ENCODE results near the gene SPO11. TPM values are rescaled to one million over a fixed set of nuclear protein-coding genes. Genes with fewer than 3 reads are reported as not detected.

The SPO11 gene
- total and polyA plus RNA-seq, 2 of the 8 experiments (the other 6 are each of a cell fraction or from before 2014, with no cell fraction given) = not detected

GRCh38 chr20:57391439-57392301 is 62.1 kb downstream of the SPO11 start:
- no peak overlapping the region for H2BK15ac ChIP-seq (ENCODE audit: low read length)
- 7% methylated on average over 27 of the region's 98 CpGs; no CpG with 5 or more reads in 1 of the 2 experiments for whole genome bisulfite sequencing, 2 experiments (ENCODE audit: extremely low coverage in 1 of 2, insufficient coverage in 1 of 2, insufficient read length in 1 of 2, insufficient replicate concordance in 2 of 2, low coverage in 1 of 2, low lambda C conversion rate in 2 of 2, missing lambda C conversion rate in 1 of 2)
- peak overlapping the region; percentile 60 to 94 (median 72) for H3K4me3 ChIP-seq (ENCODE audit: extremely low read depth in 1 of 4, insufficient read depth in 2 of 4, low read depth in 3 of 4, low read length in 4 of 4)
- peak overlapping the region; percentile 58 to 74 for H3K4me2 ChIP-seq (ENCODE audit: insufficient read depth in 1 of 2, low read depth in 2 of 2, low read length in 2 of 2)
- TF ChIP-seq KDM5A (IDR thresholded peaks at IDR 0.05; ENCODE audit: low read length) (no peak), PHF8 (conservative IDR thresholded peaks at IDR 0.05; ENCODE audit: low read depth, low read length) (0 out of 2 replicates have a peak, but pooled peaks have one; percentile 36), SIN3A (conservative IDR thresholded peaks at IDR 0.05 in 1 of 2, IDR thresholded peaks at IDR 0.05 in 1 of 2; ENCODE audit: low read depth in 1 of 2, low read length in 2 of 2) (no peak), KDM4A (IDR thresholded peaks at IDR 0.05; ENCODE audit: low read depth, low read length, severe bottlenecking) (peak; percentile 40), KDM1A (IDR thresholded peaks at IDR 0.05; ENCODE audit: borderline replicate concordance, low read length) (no peak), RFX5 (IDR thresholded peaks at IDR 0.05; ENCODE audit: borderline replicate concordance, low read depth, low read length) (no peak)
- no peak overlapping the region; the same call in 1 of the 2 replicates for H2BK5ac ChIP-seq (ENCODE audit: low read depth, low read length)
- no peak overlapping the region for H2BK20ac ChIP-seq (ENCODE audit: low read length)
- ChIA-PET POLR2A (ENCODE audit: partially characterized antibody) (interaction anchor here (0.7 to 3.2 kb wide), 13 partner anchors 12 to 120 kb away, joined by 3 to 13 read pairs (median 4); partner anchors contain the start of gene RAE1), CTCF (ENCODE audit: partially characterized antibody) (interaction anchor here (0.7 to 2.4 kb wide), 8 partner anchors 8 to 699 kb away, joined by 3 to 7 read pairs (median 3); no protein-coding TSS in a partner anchor)
- H4K8ac ChIP-seq (ENCODE audit: extremely low read depth, insufficient read depth, low read length) = no peak overlapping the region; the same call in 1 of the 2 replicates
- DNase-seq (ENCODE audit: low read depth in 1 of 2, low spot score in 2 of 2) (no peak), FAIRE-seq (no peak)
- peak overlapping the region; percentile 89 for H3K4ac ChIP-seq (replicated peaks; ENCODE audit: insufficient read length, low read depth, low read length)
- H3K18ac ChIP-seq (ENCODE audit: extremely low read depth, low read length) = peak overlapping the region; percentile 93
- no peak overlapping the region for H3K56ac ChIP-seq (replicated peaks; ENCODE audit: insufficient read length, low read depth, low read length)
- H4K5ac ChIP-seq (ENCODE audit: insufficient read length, low read depth, low read length) = peak overlapping the region; percentile 51
- H4K20me1 ChIP-seq (replicated peaks in 1 of 2; ENCODE audit: control insufficient read depth in 1 of 2, insufficient read depth in 2 of 2, low read length in 2 of 2) = peaks cover 21 to 22% of the 10 kb centered on the region in 2 experiments
- H3K14ac ChIP-seq (ENCODE audit: insufficient read length) = no peak overlapping the region
- H3K79me1 ChIP-seq (ENCODE audit: low read depth, low read length) = peaks cover 21% of the 10 kb centered on the region
- H3K79me2 ChIP-seq (ENCODE audit: control insufficient read depth in 1 of 2, insufficient read depth in 2 of 2, low read length in 2 of 2) = peaks cover 0 to 46% of the 10 kb centered on the region in 2 experiments; a peak in 3 of 4 replicates
- peaks cover 0 to 10% (median 4%) of the 10 kb centered on the region in 4 experiments; a peak in 4 of 7 replicates for H3K27me3 ChIP-seq (replicated peaks in 1 of 4; ENCODE audit: control insufficient read depth in 3 of 4, extremely low read depth in 1 of 4, insufficient read depth in 3 of 4, low read length in 3 of 4)
- no peak overlapping the region for H3K23ac ChIP-seq (ENCODE audit: insufficient read length)
- H3K23me2 ChIP-seq (ENCODE audit: low read depth, low read length) = peaks cover 5% of the 10 kb centered on the region; the same call in 1 of the 2 replicates
- H2AK5ac ChIP-seq (ENCODE audit: low read depth, low read length) = no peak overlapping the region
- peak overlapping the region; percentile 19 for H4K91ac ChIP-seq (replicated peaks; ENCODE audit: insufficient read length, low read length)
- no peak overlapping the region for H2BK120ac ChIP-seq (replicated peaks; ENCODE audit: low read depth, low read length)
- no peak overlapping the region for H2BK12ac ChIP-seq (ENCODE audit: low read depth, low read length)
- H3K9ac ChIP-seq (replicated peaks in 1 of 4; ENCODE audit: extremely low read depth in 1 of 4, low read depth in 3 of 4, low read length in 3 of 4) = peak overlapping the region; percentile 39 to 79 (median 64)
- peaks cover under 1 to 28% (median 9%) of the 10 kb centered on the region in 4 experiments; a peak in 4 of 8 replicates for H3K36me3 ChIP-seq (ENCODE audit: control insufficient read depth in 2 of 4, insufficient read depth in 4 of 4, low read length in 3 of 4)
- no peaks in the 10 kb centered on the region for H3K9me3 ChIP-seq (ENCODE audit: insufficient read depth in 2 of 2, low read depth in 1 of 2, low read length in 1 of 2)
- peak overlapping the region; percentile 31; the same call in 1 of the 2 replicates for H3K27ac ChIP-seq (ENCODE audit: low read depth, low read length)
- no peak overlapping the region for H2AFZ ChIP-seq (ENCODE audit: low read length)
- peaks cover 5 to 27% (median 18%) of the 10 kb centered on the region in 4 experiments for H3K4me1 ChIP-seq (replicated peaks in 1 of 4; ENCODE audit: control insufficient read depth in 3 of 4, insufficient read depth in 4 of 4, low read length in 3 of 4)

Data from H1 (cell line).